ENCODE results near the gene HVCN1. TPM values are rescaled to one million over a fixed set of nuclear protein-coding genes. Genes with fewer than 3 reads are reported as not detected.

HVCN1 gene
- total RNA-seq, 2 donors from 2014 or later = 8.8 to 9.5 TPM

GRCh38 chr12:110679201-110679600 lies 9.7 kb downstream of the HVCN1 start:
- Mint-ChIP-seq H3K4me3 (no peak overlapping the region), H3K36me3 (ENCODE audit: low read depth) (peaks cover 7% of the 10 kb centered on the region), H3K27me3 (ENCODE audit: insufficient read depth) (no peaks in the 10 kb centered on the region), H3K4me1 (peaks cover 5% of the 10 kb centered on the region), H3K27ac (no peak overlapping the region), H3K9me3 (no peaks in the 10 kb centered on the region)
- DNase-seq = no peak
- WGBS, 2 experiments (ENCODE audit: insufficient coverage in 1 of 2, insufficient read length in 1 of 2) = 93 to 100% methylated on average over 7 to 8 of the region's 12 CpGs
- Histone ChIP-seq H3K27me3 (ENCODE audit: control insufficient read depth, insufficient read depth, low read length, poor library complexity, severe bottlenecking) (no peaks in the 10 kb centered on the region), H3K9ac (ENCODE audit: extremely low read depth, low read length, poor library complexity, severe bottlenecking) (no peak overlapping the region), H3K4me1 (ENCODE audit: control insufficient read depth, insufficient read depth, low read length) (no peaks in the 10 kb centered on the region), H3K36me3 (ENCODE audit: control insufficient read depth, insufficient read depth, low read length) (no peaks in the 10 kb centered on the region), H3K4me3 (ENCODE audit: low read length) (no peak overlapping the region), H3K9me3 (ENCODE audit: control insufficient read depth, low read length) (no peaks in the 10 kb centered on the region), H3K27ac (ENCODE audit: low read depth, low read length) (no peak overlapping the region)
- TF ChIP-seq, protein P1, sequence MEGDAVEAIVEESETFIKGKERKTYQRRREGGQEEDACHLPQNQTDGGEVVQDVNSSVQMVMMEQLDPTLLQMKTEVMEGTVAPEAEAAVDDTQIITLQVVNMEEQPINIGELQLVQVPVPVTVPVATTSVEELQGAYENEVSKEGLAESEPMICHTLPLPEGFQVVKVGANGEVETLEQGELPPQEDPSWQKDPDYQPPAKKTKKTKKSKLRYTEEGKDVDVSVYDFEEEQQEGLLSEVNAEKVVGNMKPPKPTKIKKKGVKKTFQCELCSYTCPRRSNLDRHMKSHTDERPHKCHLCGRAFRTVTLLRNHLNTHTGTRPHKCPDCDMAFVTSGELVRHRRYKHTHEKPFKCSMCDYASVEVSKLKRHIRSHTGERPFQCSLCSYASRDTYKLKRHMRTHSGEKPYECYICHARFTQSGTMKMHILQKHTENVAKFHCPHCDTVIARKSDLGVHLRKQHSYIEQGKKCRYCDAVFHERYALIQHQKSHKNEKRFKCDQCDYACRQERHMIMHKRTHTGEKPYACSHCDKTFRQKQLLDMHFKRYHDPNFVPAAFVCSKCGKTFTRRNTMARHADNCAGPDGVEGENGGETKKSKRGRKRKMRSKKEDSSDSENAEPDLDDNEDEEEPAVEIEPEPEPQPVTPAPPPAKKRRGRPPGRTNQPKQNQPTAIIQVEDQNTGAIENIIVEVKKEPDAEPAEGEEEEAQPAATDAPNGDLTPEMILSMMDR (conservative IDR thresholded peaks at IDR 0.05) = no peak

GRCh38 chr12:110677982-110678381 lies 10.9 kb downstream of the HVCN1 start:
- Histone ChIP-seq H3K27ac (ENCODE audit: low read depth, low read length) (no peak overlapping the region), H3K9ac (ENCODE audit: extremely low read depth, low read length, poor library complexity, severe bottlenecking) (no peak overlapping the region), H3K9me3 (ENCODE audit: control insufficient read depth, low read length) (no peaks in the 10 kb centered on the region), H3K4me1 (ENCODE audit: control insufficient read depth, insufficient read depth, low read length) (no peaks in the 10 kb centered on the region), H3K4me3 (ENCODE audit: low read length) (no peak overlapping the region), H3K27me3 (ENCODE audit: control insufficient read depth, insufficient read depth, low read length, poor library complexity, severe bottlenecking) (no peaks in the 10 kb centered on the region), H3K36me3 (ENCODE audit: control insufficient read depth, insufficient read depth, low read length) (no peaks in the 10 kb centered on the region)
- Mint-ChIP-seq H3K36me3 (ENCODE audit: low read depth) (peaks cover 12% of the 10 kb centered on the region), H3K9me3 (no peaks in the 10 kb centered on the region), H3K27ac (no peak overlapping the region), H3K4me3 (no peak overlapping the region), H3K4me1 (peaks cover 5% of the 10 kb centered on the region), H3K27me3 (ENCODE audit: insufficient read depth) (no peaks in the 10 kb centered on the region)
- WGBS, 2 experiments (ENCODE audit: insufficient coverage in 1 of 2, insufficient read length in 1 of 2) = 93 to 100% methylated on average over 1 to 4 of the region's 4 CpGs
- TF ChIP-seq, protein P1 (conservative IDR thresholded peaks at IDR 0.05) = no peak
- no peak for DNase-seq

- WGBS, 2 experiments (ENCODE audit: insufficient coverage in 1 of 2, insufficient read length in 1 of 2) = 82 to 96% methylated on average over 3 to 5 of the region's 5 CpGs
- H3K27ac Mint-ChIP-seq = peak overlapping the region; percentile 8
- Histone ChIP-seq H3K27ac (ENCODE audit: low read depth, low read length) (no peak overlapping the region), H3K4me1 (ENCODE audit: control insufficient read depth, insufficient read depth, low read length) (no peaks in the 10 kb centered on the region), H3K9ac (ENCODE audit: extremely low read depth, low read length, poor library complexity, severe bottlenecking) (no peak overlapping the region), H3K4me3 (ENCODE audit: low read length) (no peak overlapping the region), H3K27me3 (ENCODE audit: control insufficient read depth, insufficient read depth, low read length, poor library complexity, severe bottlenecking) (no peaks in the 10 kb centered on the region), H3K9me3 (ENCODE audit: control insufficient read depth, low read length) (no peaks in the 10 kb centered on the region), H3K36me3 (ENCODE audit: control insufficient read depth, insufficient read depth, low read length) (no peaks in the 10 kb centered on the region)
- H3K9me3 Mint-ChIP-seq = no peaks in the 10 kb centered on the region
- TF ChIP-seq, protein P1 (conservative IDR thresholded peaks at IDR 0.05) = no peak
- H3K4me1 Mint-ChIP-seq = peaks cover 5% of the 10 kb centered on the region
- no peaks in the 10 kb centered on the region for H3K27me3 Mint-ChIP-seq (ENCODE audit: insufficient read depth)
- DNase-seq = peak; percentile 76
- peaks cover 10% of the 10 kb centered on the region for H3K36me3 Mint-ChIP-seq (ENCODE audit: low read depth)
- H3K4me3 Mint-ChIP-seq = no peak overlapping the region
These were observed 11.6 kb downstream of the HVCN1 start for GRCh38 chr12:110677206-110677911.
